GM18909 (cell line): ENCODE data around the gene CD24.
"Not testable (repeated sequence)": the region's sequence is repeated elsewhere in the genome, so short reads cannot be mapped to it uniquely, and the experiment has no call there.

Source experiments
- ATAC-seq: cut with Tn5 transposase; IDR thresholded peaks from one replicate; pipeline ENCODE4 v1.9.1; 2021; ENCODE audit warnings: mild to moderate bottlenecking; ENCODE audit not compliant: unreplicated experiment, poor library complexity

The CD24 gene

DNA sequence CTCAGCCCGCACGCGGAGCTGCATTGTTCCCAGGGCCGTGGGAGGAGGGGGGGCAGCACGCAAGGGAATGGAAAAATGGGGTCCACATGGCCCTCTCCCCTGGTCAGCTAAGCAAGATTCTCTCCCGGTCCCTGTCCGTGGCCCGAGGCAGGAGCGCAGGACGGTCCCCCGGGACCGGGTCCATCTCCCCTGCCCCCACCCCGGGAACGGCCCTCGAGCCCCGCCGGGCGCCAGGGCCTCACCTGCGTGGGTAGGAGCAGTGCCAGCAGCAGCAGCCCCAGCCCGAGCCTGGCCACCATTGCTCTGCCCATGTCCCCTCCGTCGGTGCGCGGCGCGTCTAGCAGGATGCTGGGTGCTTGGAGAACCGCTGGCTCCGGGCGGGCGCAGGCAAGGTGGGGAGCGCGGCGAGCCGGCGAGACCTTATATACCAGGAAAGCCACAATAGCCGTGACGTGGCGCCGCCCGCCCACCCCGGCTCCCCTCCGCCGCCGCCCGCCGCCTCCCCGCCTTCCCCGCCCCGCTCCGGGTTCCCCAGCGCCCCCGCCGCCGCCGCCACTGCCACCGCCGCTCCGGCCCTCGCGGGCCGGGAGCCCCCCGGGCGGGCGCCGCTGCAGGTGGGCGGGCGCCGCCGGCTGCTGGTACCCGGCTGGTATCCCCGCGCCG, at the start of gene CD24:
Gene CD24 (minus strand): TSS at position 394 of the 663 bp plus-strand sequence. CDS start 83 bp downstream, at position 311.
- peak; percentile 27 for ATAC-seq

DNA sequence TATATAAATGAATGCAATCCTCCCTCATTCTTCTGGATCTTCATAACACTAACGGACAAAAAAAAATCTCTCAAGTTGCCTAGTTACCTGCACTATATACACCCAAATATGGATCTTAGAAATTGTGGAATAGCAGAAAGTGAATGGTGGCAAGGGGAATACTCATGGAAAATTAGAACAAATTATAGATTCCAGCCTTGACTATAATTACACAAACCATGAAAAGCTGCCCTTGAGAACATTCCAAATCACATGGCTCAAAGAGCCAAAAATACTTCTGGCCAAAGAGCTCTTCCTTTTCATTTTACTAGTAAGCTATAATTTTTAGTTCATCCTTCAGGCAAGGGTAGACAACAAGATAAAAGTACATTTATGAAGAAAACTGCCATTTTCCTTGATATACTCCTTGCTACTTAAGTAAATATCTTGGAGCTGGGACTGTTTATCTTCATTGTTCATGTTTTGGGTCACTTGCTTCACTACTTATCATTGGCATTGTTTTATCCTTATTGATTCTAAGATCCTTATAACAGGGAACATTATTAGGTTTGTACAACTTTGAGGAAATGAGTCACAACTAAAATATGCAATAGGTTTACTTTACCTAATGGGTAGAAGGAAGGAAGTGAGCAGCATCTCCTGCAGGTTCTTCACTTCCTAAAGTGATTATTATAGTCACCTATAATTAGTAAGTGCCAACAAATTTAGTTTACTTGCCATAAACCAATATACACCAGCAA, 47.1 kb upstream of the CD24 start:
- ATAC-seq, result no peak

DNA sequence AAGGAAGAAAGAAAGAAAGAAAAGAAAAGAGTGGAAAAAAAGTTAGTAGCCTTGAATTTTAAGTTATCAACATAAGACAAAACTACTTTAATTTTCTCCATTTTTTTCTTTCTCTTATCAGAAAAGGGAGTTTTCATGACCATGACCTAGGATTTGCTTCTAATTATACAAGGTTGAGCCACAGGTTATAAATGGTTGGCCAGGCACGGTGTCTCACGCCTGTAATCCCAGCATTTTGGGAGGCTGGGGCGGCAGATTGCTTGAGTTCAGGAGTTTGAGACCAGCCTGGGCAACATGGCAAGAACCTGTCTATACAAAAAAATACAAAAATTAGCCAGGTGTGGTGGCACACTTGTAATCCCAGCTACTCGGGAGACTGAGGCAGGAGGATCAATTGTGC, 45.7 kb upstream of the CD24 start:
- no peak for ATAC-seq

DNA sequence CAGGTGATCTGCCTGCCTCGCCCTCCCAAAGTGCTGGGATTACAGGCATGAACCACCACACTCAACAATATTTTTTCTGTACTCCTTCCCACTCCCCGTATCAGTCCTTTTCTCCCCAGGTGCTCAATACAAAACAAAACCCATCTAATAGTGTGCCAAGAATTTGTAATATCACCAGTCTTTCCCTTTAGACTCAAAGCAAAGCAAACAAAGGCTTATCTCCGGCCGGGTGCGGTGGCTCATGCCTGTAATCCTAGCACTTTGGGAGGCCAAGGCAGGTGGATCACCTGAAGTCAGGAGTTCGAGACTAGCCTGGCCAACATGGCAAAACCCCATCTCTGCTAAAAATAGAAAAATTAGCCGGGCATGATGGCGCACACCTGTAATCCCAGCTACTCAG, 45.1 kb upstream of the CD24 start:
- ATAC-seq, result not testable (repeated sequence)

DNA sequence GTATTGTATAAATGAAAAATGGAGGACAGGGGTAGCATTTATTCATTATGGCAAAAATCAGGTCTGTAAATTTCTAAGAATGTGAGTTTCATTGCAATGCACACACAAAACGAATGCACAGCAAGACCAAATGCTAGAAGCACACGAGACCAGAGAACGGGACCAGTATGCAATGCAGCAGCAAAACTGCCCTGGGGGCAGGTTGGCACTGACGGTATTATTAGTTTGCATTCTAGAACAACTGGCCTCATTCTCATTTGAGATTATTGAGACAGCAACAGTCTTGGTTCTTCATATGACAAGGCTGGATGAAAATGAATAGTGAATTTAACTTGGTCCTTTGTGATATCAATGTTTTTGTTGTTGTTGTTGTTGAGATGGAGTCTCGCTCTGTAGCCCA, 44.5 kb upstream of the CD24 start:
- no peak for ATAC-seq

DNA sequence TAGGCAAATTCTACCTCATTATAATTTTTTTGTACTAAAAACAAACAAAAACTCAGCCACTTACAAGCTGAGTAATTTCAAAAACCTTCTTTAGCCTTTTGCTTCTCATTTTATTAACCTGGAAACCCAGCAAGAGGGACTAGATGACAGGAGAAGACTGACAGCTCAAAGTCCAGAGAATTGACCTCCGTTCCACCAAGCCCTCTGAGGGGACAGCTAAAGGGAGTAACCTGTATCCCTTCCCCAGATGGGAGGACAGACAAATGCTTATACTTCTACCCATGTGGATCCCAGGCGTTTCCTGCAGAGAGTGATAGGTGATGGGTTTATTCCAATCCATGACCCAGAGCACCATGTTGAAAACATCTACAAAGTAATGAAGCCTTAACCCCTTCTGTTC, 35.0 kb upstream of the CD24 start:
- no peak for ATAC-seq

- ATAC-seq, result no peak
These were observed 23.0 kb upstream of the CD24 start for GRCh38 chr6:106997392-106998158.

- no peak for ATAC-seq
These were observed 21.1 kb upstream of the CD24 start for GRCh38 chr6:106995640-106996039.

DNA sequence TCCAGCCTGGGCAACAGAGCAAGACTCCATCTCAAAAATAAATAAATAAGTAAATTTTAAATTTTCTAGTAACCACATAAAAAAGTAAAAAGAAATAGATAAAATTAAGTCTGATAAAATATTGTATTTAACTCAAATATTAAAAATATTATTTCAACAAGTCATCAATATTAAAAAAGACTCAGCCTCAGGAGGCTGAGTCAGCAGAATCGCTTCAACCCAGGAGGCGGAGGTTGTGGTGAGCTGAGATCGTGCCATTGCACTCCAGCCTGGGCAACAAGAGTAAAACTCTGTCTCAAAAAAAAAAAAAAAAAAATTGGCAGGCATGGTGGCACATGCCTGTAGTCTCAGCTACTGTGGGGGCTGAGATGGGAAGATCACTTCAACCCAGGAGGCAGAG, 15.2 kb upstream of the CD24 start:
- not testable (repeated sequence) for ATAC-seq

- no peak for ATAC-seq
These were observed 14.1 kb upstream of the CD24 start for GRCh38 chr6:106988664-106989063.

- ATAC-seq, result no peak
These were observed 7.4 kb upstream of the CD24 start for GRCh38 chr6:106981926-106982325.

- no peak for ATAC-seq
These were observed 6.4 kb upstream of the CD24 start for GRCh38 chr6:106980926-106981325.

DNA sequence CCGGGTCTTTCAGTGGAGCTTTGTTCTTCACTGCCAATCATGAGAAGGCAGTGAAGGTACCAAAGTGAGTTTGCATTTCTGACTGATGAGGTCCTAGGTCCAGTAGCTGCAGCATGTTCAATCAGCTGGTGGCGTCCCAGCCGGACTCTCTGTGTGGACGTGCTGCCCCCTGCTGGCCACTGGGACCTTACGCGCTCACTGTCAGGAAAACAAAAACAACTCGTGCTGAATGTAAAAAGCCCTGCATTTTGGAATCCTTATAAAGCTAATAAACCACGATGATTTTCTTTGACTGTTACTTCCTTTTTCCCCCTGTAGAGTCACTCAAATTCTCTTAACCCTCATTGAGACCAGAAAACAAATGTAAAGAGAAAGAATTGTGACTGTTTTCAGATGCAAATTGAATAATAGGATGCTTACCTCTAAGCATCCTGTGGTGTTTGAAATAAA, 4.9 kb upstream of the CD24 start:
- ATAC-seq, result peak; percentile 50

- no peak for ATAC-seq
These were observed 2.7 kb upstream of the CD24 start for GRCh38 chr6:106977246-106977645.

DNA sequence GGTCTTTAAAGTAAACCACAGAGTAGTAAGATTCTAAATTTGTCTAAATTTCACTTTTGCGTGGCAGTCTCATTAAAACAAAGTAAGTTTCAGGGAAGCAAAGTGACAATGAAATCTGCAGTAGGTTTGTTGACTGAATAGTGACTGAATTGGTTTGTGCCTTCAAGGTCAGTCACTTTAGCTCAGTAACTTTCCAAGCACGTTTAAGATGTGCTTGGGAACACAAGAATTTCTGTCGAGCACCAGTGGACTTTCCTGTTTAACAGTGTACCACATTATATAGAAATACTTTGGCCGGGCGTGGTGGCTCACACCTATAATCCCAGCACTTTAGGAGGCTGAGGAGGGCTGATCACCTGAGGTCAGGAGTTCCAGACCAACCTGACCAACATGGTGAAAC, 1.7 kb upstream of the CD24 start:
- ATAC-seq, result no peak

DNA sequence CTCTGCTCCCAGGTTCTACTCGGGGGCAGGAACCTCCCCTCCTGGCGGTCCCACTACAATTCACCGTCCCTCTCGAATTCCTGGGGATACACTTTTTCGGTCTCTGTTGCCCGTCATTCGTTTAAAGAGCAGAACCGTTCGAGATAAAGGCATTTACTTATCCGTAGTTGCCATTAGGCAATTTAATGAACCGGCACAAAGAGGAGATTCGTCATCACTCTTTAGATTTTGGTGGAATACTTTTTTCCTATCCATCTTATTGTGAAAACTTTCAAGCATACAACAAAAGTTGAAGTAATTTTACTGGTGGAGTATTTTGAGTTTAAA, 1.2 kb upstream of the CD24 start:
- ATAC-seq, result no peak

GRCh38 chr6:106974999-106975737, 639 bp upstream of the CD24 start:
- ATAC-seq, result peak; percentile 64

DNA sequence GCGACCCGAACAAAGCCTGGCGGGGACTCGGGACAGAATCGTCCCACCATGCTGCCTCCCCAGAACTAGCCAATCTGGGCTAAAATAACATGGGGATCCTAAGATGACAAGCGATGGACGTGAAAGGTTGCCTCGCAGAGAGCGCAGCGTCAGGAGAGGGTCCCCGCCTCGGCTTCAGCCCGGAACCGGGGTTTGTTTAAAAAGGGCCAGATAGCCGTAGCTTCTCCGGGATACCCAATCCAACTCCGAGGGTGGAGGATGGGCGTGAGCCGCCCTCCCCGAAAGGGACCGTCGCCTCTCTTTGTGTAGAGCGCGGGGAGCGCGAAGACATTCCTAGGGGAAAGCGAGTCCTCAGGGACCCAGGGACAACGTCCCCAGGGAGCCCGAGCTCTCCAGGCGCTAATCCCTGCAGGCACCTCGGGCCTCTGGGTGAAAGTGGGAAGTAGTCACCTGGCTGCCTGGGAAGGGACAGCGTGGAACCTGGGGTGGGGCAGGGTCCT, 643 bp downstream of the CD24 start:
- no peak for ATAC-seq

GRCh38 chr6:106973018-106973835, 1.3 kb downstream of the CD24 start:
- ATAC-seq, result no peak

GRCh38 chr6:106972500-106972899, 2.0 kb downstream of the CD24 start:
- no peak for ATAC-seq
